Right ventricle myocardium superior (tissue), 1 donor: ENCODE measurements around the gene GPR15. TPM values are rescaled to one million over a fixed set of nuclear protein-coding genes. Genes with fewer than 3 reads are reported as not detected.

Experiments used
- ATAC-seq: fragments of 200-7000 bp; cut with Tn5 transposase; one replicate; pipeline ENCODE4 v1.9.1; 2020; ENCODE audit warnings: mild to moderate bottlenecking; ENCODE audit not compliant: poor library complexity
- DNase-seq: peaks from one replicate; pipeline ENCODE4 v3.0.0-alpha.2; 2020
- intact Hi-C: fragments of 100-400 bp; cut with DNase I; formaldehyde crosslinking; loops from one replicate; pipeline ENCODE4 v1.11.2; 2022
- long read RNA-seq: library from polyadenylated mRNA; unstranded; transcript quantifications from one replicate; pipeline ENCODE4 v2.0.0, GENCODE V29; 2021
- total RNA-seq: library from RNA; stranded (reverse); fragmentation: NEBNext Ultra II Directional; extraction: Animal tissue kit (Norgen Biotek cat#: 25700); gene quantifications from one replicate; pipeline ENCODE4 v1.2.1, GENCODE V29; 2021
- donor health status: DM: no; HTN: yes; CAD: no; lungs with severe emphysema.

Gene GPR15
- not detected for total RNA-seq
- long read RNA-seq = 0 reads

GRCh38 chr3:98531622-98532274 is at the start of gene GPR15:
TSS of gene GPR15 (plus strand) at chr3:98531978. CDS start at chr3:98532034, 56 bp downstream.
- ATAC-seq = no peak
- DNase-seq = no peak
- intact Hi-C loops = no loop called here

GRCh38 chr3:98482717-98483482 is 48.9 kb upstream of the GPR15 start:
- intact Hi-C loops = no loop called here
- DNase-seq = no peak
- no peak for ATAC-seq

- intact Hi-C loops = no loop called here
- DNase-seq (no peak), ATAC-seq (no peak)
These were observed 48.2 kb upstream of the GPR15 start for GRCh38 chr3:98483626-98484025.

- ATAC-seq (no peak), DNase-seq (no peak)
- intact Hi-C loops = no loop called here
These were observed 34.4 kb upstream of the GPR15 start, which contains the start of gene OR5K2 for GRCh38 chr3:98497381-98497780. TSS of gene OR5K2 (plus strand) at chr3:98497681. CDS start at chr3:98497681, 0 bp downstream.

GRCh38 chr3:98500019-98500418 is 31.8 kb upstream of the GPR15 start:
- ATAC-seq = no peak
- intact Hi-C loops = no loop called here
- DNase-seq = no peak

GRCh38 chr3:98501270-98501669 is 30.5 kb upstream of the GPR15 start:
- intact Hi-C loops = no loop called here
- no peak for DNase-seq

DNA sequence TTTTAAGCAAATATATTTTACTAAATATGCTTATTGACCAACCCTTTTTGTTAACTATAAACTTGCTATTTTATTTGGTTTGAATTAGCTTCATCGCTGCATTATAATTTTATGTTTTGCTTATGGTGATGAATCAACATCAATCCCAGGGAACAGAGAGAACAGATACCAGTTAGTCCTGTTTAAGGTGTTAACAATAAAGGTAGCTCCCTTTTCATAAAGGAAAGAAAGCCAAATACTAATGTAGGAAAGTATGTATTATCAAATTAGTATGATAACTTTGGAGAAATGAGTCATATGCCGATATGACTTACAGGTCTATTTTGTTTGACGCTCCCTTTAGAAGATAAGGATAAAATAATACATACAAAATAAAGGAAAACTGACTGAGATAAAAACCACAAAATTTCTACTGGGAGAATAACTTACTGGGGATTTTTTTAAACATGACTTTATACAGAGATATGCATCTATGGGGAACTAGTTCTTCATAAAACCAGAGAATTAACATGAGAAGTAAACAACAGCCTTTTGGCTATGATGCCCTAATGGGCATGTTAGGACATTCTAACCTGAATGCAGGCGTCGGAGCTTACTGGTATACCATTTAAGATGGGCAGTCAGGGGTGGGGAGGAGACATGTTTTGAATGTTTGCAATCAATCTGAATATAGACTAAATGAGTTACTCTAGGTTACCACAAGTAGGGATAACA is 29.8 kb upstream of the GPR15 start:
- ATAC-seq (no peak), DNase-seq (no peak)
- intact Hi-C loops = no loop called here

More at GRCh38 chr3:98501270-98501669, 30.5 kb upstream of the GPR15 start:
- ATAC-seq = no peak

DNA sequence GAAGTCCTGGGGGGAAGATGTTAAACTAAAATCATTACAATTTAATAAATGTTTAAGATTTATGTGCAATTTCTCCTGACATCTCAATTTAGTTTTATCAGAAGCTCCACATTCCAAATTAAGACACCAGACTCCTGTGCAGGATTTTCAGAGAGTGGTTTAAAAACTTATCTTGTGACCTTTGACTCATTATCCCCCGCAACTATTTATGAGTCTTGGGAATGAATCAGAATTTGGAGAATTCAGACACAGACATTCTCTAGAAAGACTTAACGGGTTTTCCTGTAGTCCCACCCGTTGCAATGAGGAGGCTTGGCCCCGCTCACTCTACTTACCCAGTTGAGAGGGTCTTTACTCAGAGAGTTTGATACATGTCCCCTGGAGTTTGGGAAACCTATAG is 27.2 kb upstream of the GPR15 start:
- ATAC-seq (no peak), DNase-seq (no peak)
- intact Hi-C loops = no loop called here

GRCh38 chr3:98508582-98508981 is 23.2 kb upstream of the GPR15 start:
- intact Hi-C loops = no loop called here
- DNase-seq (no peak), ATAC-seq (no peak)

DNA sequence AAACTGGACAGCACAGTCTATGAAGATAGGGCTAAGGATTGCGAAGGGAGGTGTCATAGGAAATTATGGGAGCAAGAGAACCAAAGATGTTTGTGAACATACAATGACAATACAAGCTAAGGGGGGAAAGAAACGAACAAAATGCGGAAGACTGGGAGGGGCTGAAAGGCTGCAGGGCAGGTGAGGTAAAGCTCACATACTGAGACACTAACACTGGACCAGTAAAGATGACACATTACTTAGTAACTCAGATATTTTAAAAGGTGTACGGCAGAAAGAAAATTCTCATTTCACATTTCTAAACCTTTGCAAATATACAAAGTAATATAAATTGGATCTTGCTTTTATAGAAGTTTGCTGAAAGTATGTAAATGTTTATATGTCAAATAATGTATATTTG is 19.2 kb upstream of the GPR15 start:
- ATAC-seq = no peak
- no peak for DNase-seq
- intact Hi-C loops = no loop called here

GRCh38 chr3:98513091-98513511 is 18.7 kb upstream of the GPR15 start:
- DNase-seq = no peak
- intact Hi-C loops = no loop called here
- peak; percentile 25 for ATAC-seq

- ATAC-seq = no peak
- no peak for DNase-seq
- intact Hi-C loops = no loop called here
These were observed 18.0 kb upstream of the GPR15 start for GRCh38 chr3:98513736-98514135.

DNA sequence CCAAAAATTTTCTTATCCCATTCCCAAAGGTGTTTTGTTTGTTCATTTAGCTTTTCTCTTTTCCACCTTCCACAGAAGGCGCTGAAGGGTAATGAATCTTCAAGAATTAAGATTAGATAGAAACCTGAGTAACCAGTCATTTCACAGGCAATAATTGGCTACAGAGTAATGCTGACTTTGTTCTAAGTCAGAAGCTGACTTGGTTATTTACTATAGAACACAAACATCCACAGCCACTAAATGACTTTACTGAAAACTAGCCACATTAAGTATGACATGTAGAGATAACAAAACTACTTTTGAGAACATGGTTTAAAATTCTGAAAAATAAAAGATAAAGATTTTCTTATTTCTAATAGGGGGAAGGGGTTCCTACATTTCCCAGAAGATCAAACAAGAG is 16.8 kb upstream of the GPR15 start:
- DNase-seq (no peak), ATAC-seq (no peak)
- intact Hi-C loops = no loop called here

- intact Hi-C loops = no loop called here
- DNase-seq (no peak), ATAC-seq (no peak)
These were observed 13.0 kb upstream of the GPR15 start for GRCh38 chr3:98518816-98519215.

DNA sequence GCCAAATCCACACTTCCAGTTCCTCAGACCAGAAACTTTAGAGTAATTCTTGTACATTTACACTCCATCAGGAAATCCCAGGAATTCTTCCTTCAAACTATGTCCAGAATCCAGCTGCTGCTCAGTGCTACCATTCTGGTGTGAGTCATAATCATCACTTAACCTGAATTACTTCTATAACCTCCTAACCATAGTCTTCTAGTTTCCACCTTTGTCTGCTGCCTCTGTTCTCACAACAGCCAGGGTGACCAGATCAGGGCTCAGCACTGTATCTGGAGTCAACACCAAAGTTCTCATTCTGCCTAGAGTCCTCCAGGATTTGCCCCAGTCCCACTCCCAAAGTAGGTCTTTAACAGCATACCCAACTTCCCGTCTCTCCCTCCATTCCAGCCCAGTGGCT is 12.4 kb upstream of the GPR15 start:
- intact Hi-C loops = no loop called here
- DNase-seq (no peak), ATAC-seq (no peak)

- ATAC-seq (peak; percentile 67), DNase-seq (no peak)
- intact Hi-C loops = no loop called here
These were observed 9.8 kb upstream of the GPR15 start for GRCh38 chr3:98521897-98522543.

DNA sequence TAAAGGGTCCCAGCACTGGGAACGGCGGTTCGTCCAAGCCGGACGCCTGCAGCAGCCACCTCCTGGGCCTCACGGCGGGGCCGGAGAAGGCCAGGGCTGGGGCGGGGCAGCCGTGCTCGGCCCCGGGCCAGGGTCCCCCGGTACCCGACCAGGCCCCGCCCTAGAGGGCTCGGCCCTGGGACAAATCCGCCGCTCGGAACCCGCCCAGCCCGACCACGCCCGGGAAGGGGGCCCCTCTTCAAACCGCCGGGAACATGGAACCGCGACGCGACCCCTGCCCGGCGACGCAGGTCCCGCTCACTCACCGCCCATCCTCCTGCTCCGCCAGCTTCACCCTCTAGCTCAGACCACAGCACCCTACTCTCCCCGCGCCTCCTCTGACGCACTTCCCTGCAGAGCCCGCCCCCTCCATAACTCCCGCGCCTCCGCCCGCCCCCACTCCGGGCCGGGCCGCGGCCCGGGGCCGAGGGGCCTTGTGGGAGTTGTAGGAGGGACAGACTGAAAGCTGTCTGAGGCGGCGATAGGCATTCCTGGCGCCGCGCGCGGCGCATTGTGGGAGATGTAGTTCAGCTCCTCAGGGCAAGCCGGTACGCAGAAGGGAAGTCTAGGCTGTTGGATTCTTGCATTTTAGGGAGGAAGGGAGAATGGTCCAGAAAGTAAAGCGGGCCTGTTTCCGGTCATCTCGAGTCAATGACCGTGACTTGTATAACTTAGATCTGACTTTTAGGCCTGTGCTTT is 9.1 kb upstream of the GPR15 start, which contains the start of gene CLDND1:
Gene CLDND1, minus strand, starts transcription at position 359 of the 738 bp plus-strand sequence. CDS start 1,478 bp downstream, outside the sequence.
- ATAC-seq (peak; percentile 100), DNase-seq (peak; percentile 99)
- intact Hi-C loops = no loop called here

DNA sequence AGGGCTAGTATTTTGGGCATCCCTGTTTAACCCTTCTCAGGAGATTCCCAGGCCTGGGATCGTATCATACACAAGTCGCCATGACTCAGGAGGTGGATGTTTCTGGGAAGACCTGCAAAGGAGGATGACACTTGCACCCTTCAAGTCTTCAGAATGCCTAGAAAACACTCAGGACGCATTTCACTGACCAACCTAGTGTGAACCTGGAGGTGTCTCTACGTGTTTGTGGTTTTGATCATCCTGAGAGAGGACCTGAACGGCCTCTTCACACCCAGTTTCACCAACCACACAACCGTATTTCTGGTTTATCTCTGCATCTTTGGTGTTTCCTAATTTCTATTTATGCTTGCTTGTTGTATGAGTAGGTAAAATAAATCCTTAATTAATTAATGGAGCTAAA is 6.3 kb upstream of the GPR15 start:
- ATAC-seq (no peak), DNase-seq (no peak)
- intact Hi-C loops = no loop called here
